HS-5 (cell line): ENCODE measurements around the gene ABCC5.
A peak's percentile ranks its signal among the peaks of the same experiment; 100 is the strongest.
"Not testable (repeated sequence)": the region's sequence is repeated elsewhere in the genome, so short reads cannot be mapped to it uniquely, and the experiment has no call there.

Experiments used
- DNase-seq: peaks from one replicate; pipeline ENCODE4 v3.0.0-alpha.2; 2012; ENCODE audit warnings: low read depth

Gene ABCC5

GRCh38 chr3:184016169-184016570, 1.5 kb downstream of the ABCC5 start:
- DNase-seq: no peak

- DNase-seq: no peak
These were observed 2.2 kb downstream of the ABCC5 start for GRCh38 chr3:184015381-184016019.

- DNase-seq: no peak
These were observed 5.5 kb downstream of the ABCC5 start for GRCh38 chr3:184011937-184012889.

GRCh38 chr3:184011230-184011876, 6.3 kb downstream of the ABCC5 start:
- no peak for DNase-seq

GRCh38 chr3:184008161-184008560, 9.5 kb downstream of the ABCC5 start:
- no peak for DNase-seq

- not testable (repeated sequence) for DNase-seq
These were observed 10.4 kb downstream of the ABCC5 start for GRCh38 chr3:184007143-184007813.

- DNase-seq: no peak
These were observed 11.7 kb downstream of the ABCC5 start for GRCh38 chr3:184005941-184006507.

GRCh38 chr3:184004476-184004875, 13.2 kb downstream of the ABCC5 start:
- no peak for DNase-seq

- peak; percentile 62 for DNase-seq
These were observed 14.3 kb downstream of the ABCC5 start for GRCh38 chr3:184003187-184003967.

GRCh38 chr3:184002469-184002868, 15.2 kb downstream of the ABCC5 start:
- DNase-seq: no peak

GRCh38 chr3:184001761-184002160, 15.9 kb downstream of the ABCC5 start:
- DNase-seq: no peak

- DNase-seq: no peak
These were observed 26.3 kb downstream of the ABCC5 start for GRCh38 chr3:183991403-183991802.

- DNase-seq: peak; percentile 23
These were observed 29.4 kb downstream of the ABCC5 start for GRCh38 chr3:183988216-183988790.

GRCh38 chr3:183987000-183987600, 30.6 kb downstream of the ABCC5 start:
- no peak for DNase-seq

- DNase-seq: no peak
These were observed 32.6 kb downstream of the ABCC5 start for GRCh38 chr3:183984749-183985729.

GRCh38 chr3:183984127-183984740, 33.5 kb downstream of the ABCC5 start:
- no peak for DNase-seq

- DNase-seq: no peak
These were observed 35.6 kb downstream of the ABCC5 start for GRCh38 chr3:183981990-183982644.

- DNase-seq: no peak
These were observed 37.3 kb downstream of the ABCC5 start for GRCh38 chr3:183980403-183980802.
